SU-DHL-6 (cell line): ENCODE data around the gene SLC2A4RG.

ENCODE experiments used
- EZH2phosphoT487 ChIP-seq: fragments of 200-600 bp; sonication (generic), shearing (Covaris generic); conservative IDR thresholded peaks from 2 replicates; pipeline ENCODE4 v1.6.1; 2018; ENCODE audit warnings: mild to moderate bottlenecking, antibody characterized with exemption, low read length, moderate library complexity, mixed read lengths
- TF ChIP-seq, protein P1 (sequence below): fragments of 200-600 bp; sonication (generic); IDR thresholded peaks from one replicate; pipeline ENCODE4 v1.5.1; 2017; ENCODE audit warnings: antibody characterized with exemption, mild to moderate bottlenecking, low read length, moderate library complexity; ENCODE audit not compliant: insufficient read depth, poor library complexity, severe bottlenecking

DNA sequence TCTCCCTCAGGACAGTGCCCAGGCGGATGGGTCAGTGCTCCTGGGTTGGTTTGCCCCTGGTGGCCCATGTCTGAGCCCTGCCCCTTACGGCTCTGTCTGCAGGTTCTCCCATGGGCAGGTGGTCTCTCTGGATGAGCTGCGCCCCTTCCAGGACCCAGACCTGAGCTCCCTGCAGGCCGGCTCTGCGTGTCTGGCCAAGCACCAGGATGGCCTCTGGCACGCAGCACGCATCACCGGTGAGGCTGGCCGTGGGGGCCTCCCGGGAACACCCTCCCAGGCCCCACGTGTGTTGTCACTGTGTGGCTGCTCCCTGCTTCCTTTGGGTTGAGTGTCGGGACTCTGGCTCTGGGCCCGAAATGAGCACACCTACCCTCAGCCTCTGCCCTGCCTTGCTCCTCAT is 6.5 kb upstream of the SLC2A4RG start:
- TF ChIP-seq, protein P1, sequence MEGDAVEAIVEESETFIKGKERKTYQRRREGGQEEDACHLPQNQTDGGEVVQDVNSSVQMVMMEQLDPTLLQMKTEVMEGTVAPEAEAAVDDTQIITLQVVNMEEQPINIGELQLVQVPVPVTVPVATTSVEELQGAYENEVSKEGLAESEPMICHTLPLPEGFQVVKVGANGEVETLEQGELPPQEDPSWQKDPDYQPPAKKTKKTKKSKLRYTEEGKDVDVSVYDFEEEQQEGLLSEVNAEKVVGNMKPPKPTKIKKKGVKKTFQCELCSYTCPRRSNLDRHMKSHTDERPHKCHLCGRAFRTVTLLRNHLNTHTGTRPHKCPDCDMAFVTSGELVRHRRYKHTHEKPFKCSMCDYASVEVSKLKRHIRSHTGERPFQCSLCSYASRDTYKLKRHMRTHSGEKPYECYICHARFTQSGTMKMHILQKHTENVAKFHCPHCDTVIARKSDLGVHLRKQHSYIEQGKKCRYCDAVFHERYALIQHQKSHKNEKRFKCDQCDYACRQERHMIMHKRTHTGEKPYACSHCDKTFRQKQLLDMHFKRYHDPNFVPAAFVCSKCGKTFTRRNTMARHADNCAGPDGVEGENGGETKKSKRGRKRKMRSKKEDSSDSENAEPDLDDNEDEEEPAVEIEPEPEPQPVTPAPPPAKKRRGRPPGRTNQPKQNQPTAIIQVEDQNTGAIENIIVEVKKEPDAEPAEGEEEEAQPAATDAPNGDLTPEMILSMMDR = no peak
- TF ChIP-seq EZH2phosphoT487 = no peak
